HL-60/S4 treated with phorbol 12-myristate 13-acetate at 8.2 ng/mL for 4 days and 3 days (cell line): ENCODE results near the gene TJP2.
"Not testable (repeated sequence)": the region's sequence is repeated elsewhere in the genome, so short reads cannot be mapped to it uniquely, and the experiment has no call there.

ENCODE experiments used
- in situ Hi-C: fragments of 300-500 bp; cut with MboI; formaldehyde crosslinking; loops from 2 replicates; pipeline ENCODE4 v1.15.0; 2022; ENCODE audit warnings: low sequenced_read_pairs

Gene TJP2

GRCh38 chr9:69273161-69273560 lies 99.1 kb downstream of the TJP2 start:
- in situ Hi-C loops = no loop called here

- in situ Hi-C loops = no loop called here
Measured at GRCh38 chr9:69276775-69277174, 102.7 kb downstream of the TJP2 start.

GRCh38 chr9:69279084-69279731 lies 105.1 kb downstream of the TJP2 start:
- in situ Hi-C loops = no loop called here

- in situ Hi-C loops = no loop called here
Measured at GRCh38 chr9:69279733-69280132, 105.7 kb downstream of the TJP2 start.

GRCh38 chr9:69283003-69283402 lies 108.9 kb downstream of the TJP2 start:
- in situ Hi-C loops = no loop called here

GRCh38 chr9:69292078-69292477 lies 118.0 kb downstream of the TJP2 start:
- in situ Hi-C loops = no loop called here

GRCh38 chr9:69293156-69293555 lies 119.1 kb downstream of the TJP2 start:
- in situ Hi-C loops = no loop called here

GRCh38 chr9:69295872-69296552 lies 121.9 kb downstream of the TJP2 start:
- in situ Hi-C loops = no loop called here

GRCh38 chr9:69297300-69297980 lies 123.4 kb downstream of the TJP2 start:
- in situ Hi-C loops = no loop called here

- in situ Hi-C loops = no loop called here
Measured at GRCh38 chr9:69299315-69299714, 125.2 kb downstream of the TJP2 start.

- in situ Hi-C loops = no loop called here
Measured at GRCh38 chr9:69299826-69300225, 125.7 kb downstream of the TJP2 start.

GRCh38 chr9:69303331-69303730 lies 129.3 kb downstream of the TJP2 start:
- in situ Hi-C loops = no loop called here

GRCh38 chr9:69306895-69307445 lies 132.9 kb downstream of the TJP2 start:
- in situ Hi-C loops = not testable (repeated sequence)

GRCh38 chr9:69307446-69308205 lies 133.5 kb downstream of the TJP2 start:
- in situ Hi-C loops = no loop called here

GRCh38 chr9:69308206-69308931 lies 134.3 kb downstream of the TJP2 start:
- in situ Hi-C loops = no loop called here

GRCh38 chr9:69313175-69313574 lies 139.1 kb downstream of the TJP2 start:
- in situ Hi-C loops = no loop called here

- in situ Hi-C loops = no loop called here
Measured at GRCh38 chr9:69314547-69314946, 140.5 kb downstream of the TJP2 start.

GRCh38 chr9:69317081-69317480 lies 143.0 kb downstream of the TJP2 start:
- in situ Hi-C loops = no loop called here

GRCh38 chr9:69317894-69318293 lies 143.8 kb downstream of the TJP2 start:
- in situ Hi-C loops = no loop called here

GRCh38 chr9:69319324-69320025 lies 145.4 kb downstream of the TJP2 start:
- in situ Hi-C loops = no loop called here
